SKM-1 treated with dmso at 0.1 percent for 144 hours (cell line): Measurements from ENCODE around the gene AUTS2.

Experiments used
- DNase-seq: peaks from one replicate; lab custom pipeline; 2025; ENCODE audit not compliant: unreplicated experiment; lab: John Stamatoyannopoulos, UW

Gene AUTS2

DNA sequence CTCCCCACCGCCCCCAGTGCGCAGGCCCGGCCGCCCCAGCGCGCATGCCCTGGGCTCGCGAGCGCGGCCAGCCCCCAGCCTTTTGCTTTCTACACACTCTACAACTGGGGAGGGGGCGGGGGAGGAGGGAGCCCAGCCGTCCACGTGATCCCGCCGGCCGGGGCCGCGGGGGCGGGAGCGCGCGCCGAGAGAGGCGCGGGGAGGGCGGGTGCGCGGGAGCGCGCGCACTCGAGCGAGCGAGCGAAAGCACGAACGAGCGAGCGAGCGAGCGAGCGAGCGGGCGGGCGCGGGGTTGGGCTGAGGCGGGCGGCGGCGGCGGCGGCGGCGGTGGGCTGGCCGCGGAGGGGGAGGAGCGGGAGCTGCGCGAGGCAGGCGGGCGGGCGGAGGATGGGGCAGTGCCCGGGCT is at the start of gene AUTS2:
AUTS2 (plus strand) TSS at position 395 of the 406 bp plus-strand sequence. CDS start 1,179 bp downstream, outside the sequence.
- DNase-seq, result peak; percentile 72

DNA sequence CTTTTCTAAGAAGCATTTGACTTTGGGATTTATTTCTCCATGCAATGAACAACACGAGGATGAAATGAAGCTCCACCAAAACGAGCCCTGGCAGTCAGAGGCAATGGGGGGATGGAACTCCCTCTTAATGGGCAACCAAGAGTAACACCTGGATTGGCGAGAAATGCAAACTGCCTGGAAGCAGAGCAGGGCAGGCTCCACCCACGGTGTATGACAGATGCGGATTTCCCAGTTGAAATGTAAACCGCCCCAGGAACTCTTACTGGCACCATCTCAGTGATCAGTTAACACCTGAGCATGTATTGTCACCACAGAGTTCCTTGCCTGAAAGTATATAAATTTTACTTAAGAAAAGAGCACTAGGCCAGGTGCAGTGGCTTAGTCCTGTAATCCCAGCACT is 47.3 kb upstream of the AUTS2 start:
- no peak for DNase-seq

DNA sequence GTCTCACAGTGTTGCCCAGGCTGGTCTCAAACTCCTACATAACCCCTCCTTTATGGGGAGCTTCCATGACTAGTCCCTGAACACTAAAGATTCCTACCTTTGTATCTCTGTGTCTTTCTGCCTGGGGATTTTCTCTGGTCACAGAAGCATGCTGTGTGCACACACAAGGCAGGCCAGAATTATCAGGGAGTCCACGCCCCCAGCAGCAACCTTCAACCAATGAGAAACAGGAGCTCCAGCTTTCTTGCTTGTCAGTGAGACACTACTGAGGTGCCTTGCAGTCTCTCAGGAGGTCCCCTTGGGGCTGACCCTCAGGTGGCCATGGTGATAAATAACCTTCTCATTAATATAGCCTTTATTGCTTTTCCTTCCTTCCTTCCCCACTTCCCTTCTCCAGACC is 45.1 kb upstream of the AUTS2 start:
- DNase-seq, result no peak

DNA sequence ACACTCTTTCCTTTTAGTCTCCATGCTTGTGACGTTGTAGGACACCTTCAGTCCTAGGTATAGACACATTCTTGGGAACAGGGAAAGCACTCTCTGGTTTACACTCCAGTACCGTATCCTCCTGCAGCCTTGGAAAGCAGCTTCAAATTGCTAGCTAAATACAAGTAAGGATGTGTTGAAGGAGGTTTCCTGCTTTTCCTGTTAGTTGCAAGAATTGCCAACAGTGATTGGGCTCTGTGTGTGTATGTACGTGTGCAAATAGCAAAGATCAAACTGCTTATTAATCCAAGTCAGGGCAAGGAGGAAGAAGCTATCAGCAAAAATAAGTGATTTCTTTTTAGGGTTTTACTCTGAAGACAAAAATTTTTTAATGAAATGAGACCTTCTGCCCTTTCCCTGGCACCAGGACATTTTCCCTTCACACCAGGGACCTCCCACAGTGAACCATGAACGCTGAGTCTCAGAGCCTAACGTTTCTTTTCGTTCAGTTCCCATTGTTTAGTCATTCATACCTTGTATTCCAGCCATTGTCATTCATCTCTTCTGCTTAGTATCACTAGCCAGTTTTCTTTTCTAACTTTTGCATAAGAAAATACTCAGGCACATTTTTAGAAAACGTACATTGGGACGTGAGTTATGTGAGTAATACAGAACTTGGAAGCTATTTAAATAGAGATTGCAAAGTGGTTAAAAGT is 36.9 kb upstream of the AUTS2 start:
- DNase-seq, result no peak

DNA sequence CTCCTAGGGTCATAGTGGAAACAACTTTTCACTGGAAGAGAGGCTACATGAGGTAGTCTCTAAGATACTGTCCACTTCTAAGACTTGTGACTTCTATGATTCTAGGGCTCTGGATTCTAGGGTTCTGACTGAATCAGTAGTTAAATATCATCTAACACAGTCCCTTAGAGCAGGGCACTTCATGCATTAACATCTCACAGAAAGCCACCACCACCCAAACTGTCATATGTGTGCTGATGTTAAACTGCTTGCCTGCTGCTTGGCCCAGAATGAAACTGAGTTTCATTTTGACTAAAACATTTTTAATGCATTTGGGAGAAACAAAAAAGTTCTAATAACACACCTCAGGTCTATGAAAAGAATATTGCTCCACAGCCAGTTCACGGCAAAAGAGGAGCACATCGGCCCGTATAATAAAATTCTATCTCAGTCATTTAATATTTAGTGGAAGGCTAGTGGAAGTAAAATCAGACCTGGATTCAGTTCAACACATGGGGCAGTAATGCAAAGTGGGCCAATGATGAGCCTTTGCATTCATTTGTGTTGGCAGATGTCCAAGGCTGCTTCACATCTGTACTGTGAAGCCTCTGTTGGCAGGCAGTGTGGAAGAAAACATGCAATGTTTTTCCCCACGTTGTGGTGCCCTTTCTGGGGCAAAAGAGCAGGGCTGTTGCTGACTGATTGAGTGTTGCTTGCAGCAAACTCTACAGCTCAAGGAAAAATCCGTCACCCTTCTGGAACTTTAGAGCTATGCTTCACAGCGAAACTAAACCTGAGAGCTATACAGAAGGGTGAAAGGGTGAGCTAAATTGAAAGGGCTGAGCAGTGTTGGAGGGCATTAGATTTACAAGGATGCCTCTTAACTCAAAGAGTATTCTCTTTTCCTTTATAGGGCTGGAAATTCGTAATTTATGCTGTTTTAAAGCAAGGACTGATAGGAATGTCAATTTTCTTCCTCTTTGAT is 33.5 kb upstream of the AUTS2 start:
- no peak for DNase-seq

DNA sequence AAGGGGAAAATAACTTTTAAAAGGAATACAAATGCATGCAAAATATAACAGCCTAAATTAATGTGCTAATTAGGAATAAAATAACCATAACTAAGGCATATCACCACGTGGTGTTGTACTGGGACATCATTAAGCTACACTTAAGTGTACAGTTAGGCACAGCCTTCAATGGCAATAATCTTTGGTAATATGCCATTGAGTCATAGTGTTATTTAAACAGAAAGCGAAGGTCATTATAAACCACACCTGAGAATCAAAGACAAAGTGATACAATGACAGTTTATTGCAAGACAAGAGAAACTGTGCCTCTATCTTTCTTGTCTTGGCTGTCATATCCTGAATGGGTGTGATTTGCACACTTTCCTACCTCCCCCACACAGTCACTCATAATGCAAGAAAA is 30.5 kb upstream of the AUTS2 start:
- no peak for DNase-seq

DNA sequence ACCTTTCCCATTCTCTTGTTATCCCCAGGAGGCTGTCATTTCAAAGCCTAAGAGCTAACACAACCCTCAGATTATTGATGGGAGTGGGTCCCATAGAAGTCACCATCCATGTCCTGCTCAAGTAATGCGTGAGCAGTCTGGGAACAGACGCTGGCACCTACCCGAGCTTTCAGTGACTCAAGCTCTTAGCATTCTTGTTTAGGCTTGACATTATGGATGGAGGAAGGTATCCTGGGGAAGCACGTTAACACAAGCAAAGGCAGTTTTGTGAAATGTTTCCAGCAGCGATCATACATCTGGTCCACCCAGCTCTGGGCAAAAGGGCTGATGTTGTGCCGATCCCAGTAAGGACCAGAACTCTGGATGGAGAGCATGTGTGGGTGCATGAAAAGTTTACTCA is 30.0 kb upstream of the AUTS2 start:
- DNase-seq, result no peak

DNA sequence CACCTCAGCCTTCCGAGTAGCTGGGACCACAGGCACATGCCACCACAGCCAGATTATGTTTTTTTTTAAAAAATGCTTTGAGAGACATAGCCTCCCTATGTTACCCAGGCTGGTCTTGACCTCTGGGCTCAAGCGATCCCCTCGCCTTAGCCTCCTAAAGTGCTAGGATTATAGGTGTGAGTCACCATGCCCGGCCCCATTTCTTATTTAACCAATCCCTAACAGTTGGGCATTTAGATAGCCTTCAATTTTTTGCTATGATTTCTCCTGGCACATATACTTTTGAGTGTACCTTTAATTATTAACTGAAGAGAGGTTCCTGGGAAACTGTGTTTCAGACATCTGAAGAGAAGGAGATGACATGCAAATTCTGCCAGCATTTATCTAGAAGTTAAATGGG is 22.6 kb upstream of the AUTS2 start:
- DNase-seq, result no peak

DNA sequence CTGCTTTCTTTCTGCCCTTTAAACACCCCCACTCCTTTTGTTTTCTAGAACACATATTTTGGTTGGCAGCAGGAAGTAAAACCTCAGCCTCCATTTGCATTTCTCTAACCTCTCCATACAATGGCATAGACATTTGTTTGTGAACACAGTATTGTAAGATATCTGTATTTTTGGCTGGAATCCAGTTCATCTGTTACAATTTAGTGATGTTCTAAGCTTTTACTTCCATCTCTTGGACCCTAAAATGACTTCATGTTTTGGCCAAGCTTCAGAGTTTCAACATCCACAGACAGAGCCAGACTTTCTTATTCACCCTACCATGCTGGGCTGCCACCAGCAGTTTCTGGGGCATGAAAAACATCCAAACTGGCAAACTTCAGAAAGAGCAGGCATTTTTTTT is 21.1 kb upstream of the AUTS2 start:
- DNase-seq, result no peak

DNA sequence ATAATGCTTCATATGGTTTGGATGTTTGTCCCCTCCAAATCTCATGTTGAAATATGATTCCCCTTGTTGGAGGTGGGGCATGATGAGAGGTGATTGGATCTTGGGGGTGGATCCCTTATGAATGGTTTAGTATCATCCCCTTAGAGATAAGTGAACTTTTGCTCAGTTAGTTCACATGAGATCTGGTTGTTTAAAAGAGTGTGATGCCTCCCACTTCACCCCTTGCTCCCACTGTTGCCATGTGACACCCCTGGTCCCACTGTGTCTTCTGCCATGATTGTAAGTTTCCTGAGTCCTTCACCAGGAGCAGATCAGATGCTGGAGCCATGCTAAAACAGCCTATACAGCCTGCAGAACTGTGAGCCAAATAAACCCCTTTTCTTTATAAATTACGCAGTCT is 13.1 kb upstream of the AUTS2 start:
- no peak for DNase-seq

DNA sequence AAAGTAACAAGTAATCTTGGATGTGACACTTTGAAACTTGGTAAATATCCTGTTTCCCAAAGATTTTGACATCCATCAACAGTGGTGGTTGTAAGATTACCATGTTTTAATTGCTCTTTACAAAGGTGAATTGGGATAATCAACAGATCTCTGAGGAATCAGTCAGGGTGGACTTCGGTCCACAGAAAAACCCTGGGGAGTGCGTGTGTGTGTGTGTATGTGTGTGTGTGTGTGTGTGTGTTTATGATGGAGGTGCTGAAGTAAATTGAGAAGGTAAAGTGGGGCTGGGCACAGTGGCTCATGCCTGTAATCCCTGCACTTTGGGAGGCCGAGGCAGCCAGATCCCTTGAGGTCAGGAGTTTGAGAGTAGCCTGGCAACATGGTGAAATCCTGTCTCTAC is 12.0 kb upstream of the AUTS2 start:
- DNase-seq, result no peak

DNA sequence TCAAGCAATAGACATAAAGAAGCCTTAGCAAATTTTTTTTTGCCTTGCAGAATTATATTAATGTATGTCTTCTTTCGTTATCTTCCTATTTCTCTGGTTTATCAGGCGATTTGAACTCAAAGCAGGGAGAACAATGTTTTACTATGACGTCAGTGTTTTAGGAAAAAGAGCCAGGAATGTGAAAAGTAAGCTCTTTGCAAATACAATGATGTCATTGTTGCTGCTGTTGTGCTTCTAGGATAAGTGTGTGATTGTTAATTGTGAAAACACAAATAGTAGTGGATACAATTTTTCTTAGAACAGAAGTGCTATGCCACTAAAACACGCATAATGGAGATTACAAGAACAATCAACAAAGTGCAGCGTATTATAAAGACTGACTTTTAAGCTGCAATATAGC is 9.5 kb upstream of the AUTS2 start:
- DNase-seq, result no peak

DNA sequence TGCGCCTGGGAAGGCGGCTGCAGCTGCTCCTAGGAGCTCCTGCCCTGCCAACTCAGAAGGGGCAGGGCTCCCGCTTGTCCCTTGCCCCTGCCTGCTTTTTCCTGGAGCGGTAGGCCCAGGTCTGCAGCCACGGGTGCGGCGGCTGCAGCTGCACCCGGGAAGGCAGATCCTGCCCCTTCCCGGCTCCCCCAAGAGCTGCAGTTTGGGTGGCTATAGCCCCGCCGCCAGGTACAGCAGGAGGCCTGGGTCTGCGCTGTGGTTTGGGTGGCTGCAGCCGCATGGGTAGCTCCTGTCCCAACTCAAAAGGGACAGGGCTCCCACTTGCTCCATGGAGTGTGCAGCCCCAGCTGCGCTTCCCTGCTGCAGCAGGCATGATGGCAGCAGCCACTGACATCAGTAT is 6.5 kb upstream of the AUTS2 start:
- DNase-seq, result no peak

DNA sequence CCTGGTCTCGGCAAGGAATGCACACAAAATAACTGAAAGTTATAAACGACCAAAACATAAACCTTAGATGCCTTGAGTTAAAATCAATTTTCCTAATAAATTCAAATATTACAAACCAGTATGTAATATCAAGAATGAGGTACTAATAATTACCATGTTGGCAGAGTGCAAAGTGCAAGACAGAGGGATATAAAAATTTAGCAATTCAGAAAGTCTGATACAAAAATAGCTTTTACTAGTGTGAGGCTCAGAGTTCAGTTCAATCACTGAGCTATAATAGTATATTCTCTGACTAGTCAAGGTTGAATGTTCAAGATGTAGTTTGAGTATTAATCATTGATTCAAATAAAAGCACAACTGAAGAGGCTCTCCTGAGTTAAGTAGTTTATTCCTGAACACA is 4.8 kb upstream of the AUTS2 start:
- no peak for DNase-seq

DNA sequence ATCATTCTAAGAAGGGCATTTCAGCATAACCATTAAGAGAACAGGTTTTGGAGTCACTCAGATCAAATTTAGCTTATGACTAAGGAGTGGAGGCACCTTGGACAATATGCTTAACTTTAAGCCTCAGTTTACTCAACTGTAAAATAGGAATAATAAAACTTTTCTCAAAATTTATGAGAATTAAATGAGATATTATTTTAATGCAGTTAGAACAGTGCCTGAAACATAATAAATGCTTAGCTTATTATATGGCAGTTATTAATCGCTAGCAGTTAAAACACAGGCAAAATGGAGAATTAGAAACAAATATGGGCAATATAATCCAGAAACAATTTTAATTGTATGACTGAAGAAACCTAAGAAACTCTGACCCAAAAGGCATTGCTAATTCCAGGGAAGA is 2.9 kb upstream of the AUTS2 start:
- no peak for DNase-seq

DNA sequence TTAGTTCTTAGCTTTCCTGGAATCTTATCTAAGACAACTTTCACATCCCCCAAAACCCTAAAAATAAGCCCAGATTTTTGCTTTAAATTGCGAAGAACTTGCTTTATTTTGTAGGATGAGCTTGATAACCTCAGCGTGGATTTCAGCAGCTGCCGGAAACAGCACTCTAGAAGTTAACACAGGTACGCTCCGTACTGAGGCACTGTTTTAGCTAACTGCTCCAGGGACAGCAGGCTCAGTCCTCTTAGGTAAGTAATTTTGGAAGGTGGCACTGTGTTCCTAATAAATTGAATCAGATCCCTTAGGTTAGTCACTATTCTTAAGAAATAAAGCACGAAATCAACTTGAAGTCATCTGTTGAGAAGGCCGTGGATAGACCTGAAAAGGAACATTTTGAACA is 2.2 kb upstream of the AUTS2 start:
- DNase-seq, result no peak

DNA sequence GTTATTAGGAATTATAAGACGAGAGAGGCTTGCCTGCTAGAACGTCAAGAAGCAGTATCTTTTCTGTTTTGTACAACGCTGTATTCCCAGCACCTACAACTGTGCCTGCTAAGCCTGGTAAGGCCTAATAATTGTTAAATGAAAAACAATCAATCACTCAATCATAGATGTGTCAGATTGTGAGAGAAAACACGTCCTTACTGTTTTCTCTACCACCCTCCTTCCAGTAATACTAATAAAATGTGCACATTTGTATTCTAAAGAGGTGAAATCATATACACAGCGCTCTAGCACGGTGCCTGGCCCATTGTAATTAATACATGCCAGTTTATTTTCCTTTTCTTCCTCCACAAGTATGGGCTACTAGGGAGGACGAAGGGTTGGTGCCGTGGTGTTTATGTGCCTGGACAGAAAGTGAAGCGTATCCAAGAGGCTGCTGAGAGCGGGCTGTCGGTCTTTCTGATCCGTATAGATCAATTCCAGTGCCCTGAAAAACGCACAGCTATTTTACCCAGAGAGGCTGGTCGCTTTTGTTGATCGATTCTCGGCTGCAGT is 1.5 kb upstream of the AUTS2 start:
- DNase-seq, result no peak

DNA sequence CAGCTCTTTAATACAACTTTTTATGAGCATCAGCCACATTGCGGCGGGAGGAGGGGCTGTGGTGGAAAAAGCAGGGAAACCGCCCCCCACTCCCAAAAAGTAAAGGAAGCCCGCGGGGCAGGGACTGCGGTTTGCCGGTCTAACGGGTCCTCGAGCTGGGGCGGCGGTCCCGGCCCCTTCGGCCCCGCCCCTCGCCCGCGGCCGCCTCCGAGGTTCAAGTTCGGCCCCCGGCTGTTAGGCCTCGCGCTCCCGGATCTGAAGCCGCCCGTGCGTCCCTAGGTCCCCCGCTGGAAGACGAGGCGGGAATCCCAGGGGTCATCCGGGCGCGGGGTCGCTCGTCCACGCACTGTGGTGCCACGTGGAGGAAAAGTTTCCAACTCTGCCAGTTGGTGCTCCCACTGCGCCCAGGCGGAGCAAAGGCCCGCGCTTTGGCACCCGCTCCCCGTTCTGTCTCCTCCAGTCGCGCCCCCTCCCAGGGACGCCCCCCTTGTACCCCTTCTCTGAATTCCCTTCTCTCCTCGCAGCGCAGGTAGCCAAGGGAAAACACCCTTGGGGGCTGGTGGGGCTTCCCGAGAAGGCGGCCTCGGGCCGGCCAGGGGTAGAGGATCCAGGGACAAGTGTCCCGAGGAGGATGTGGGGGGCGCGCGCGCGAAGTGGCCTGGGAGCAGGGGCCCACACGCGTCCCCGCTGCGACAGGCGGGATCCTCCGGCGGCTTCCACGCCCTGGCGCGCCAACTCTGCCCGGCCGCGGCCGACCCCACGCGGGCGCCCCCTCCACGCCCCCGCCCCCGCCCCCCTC is 798 bp upstream of the AUTS2 start:
- DNase-seq, result peak; percentile 43

DNA sequence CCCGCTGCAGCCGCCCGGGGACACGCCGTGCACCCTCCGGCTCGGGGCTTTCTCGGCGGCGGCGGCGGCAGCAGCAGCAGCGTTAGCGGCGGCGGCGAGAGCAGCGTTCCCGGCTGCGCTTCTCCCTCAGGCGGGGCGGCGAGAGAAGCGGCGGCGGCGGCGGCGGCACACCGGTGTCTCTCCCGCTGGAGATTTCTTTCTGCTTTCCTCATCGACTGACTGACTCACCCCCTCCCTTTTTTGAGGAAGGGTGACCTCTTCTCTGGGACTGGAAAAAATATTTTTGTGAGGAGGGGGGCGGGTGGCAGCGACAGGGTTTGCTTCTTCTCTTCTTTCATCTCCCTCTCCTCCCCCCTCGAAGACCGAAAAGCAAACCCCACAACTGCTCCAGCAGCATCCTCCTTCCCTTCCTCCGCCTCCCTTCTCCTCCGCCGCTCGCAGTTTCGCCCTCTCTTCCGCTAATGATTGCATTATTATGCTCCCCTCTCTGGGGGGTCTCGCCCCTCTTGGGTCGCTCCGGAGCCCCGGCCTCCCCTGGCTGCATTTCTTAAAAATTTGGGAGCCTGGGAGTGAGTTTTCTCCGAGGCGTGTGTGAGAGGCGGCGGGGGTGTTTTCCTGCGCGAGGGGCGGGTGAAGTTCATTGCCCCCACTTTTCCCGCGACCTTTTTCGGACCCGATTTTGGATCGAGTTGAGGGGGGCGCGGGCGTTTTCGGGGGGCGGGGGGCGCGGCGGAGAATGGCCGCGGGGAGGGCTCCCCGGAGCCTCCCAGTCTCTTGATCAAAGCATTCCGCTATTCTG is 411 bp downstream of the AUTS2 start:
- peak; percentile 35 for DNase-seq

DNA sequence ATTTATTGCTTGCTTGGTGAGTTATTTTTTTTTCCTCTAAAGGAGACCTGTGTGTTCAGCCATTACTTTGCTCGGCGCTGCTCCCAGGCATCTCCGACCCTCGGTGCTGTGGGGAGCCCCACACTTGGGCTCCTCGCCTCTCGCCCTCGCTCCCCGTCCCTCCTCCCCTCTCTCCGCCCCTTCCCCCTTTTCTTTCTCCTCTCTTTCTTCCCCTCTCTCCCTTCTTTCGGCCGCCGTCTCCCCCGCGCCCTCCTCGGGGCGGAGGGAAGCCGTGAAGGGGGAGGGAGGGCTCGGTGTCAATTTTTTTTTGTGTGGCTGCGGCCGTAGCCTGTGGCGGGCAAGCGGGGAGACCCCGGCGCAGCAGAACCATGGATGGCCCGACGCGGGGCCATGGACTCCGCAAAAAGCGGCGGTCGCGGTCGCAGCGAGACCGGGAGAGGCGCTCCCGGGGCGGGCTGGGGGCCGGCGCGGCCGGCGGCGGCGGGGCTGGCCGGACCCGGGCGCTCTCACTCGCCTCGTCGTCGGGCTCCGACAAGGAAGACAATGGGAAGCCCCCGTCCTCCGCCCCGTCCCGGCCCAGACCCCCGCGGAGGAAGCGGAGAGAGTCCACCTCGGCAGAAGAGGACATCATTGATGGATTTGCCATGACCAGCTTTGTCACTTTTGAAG is 1.1 kb downstream of the AUTS2 start:
- peak; percentile 12 for DNase-seq
